Glomerular visceral epithelial cell (primary cell): ENCODE data around the gene MRPS18A.
A peak's percentile ranks its signal among the peaks of the same experiment; 100 is the strongest.

Experiments used
- DNase-seq: peaks from one replicate; pipeline ENCODE4 v3.0.0-alpha.2; 2016; ENCODE audit errors: extremely low spot score

Gene MRPS18A

DNA sequence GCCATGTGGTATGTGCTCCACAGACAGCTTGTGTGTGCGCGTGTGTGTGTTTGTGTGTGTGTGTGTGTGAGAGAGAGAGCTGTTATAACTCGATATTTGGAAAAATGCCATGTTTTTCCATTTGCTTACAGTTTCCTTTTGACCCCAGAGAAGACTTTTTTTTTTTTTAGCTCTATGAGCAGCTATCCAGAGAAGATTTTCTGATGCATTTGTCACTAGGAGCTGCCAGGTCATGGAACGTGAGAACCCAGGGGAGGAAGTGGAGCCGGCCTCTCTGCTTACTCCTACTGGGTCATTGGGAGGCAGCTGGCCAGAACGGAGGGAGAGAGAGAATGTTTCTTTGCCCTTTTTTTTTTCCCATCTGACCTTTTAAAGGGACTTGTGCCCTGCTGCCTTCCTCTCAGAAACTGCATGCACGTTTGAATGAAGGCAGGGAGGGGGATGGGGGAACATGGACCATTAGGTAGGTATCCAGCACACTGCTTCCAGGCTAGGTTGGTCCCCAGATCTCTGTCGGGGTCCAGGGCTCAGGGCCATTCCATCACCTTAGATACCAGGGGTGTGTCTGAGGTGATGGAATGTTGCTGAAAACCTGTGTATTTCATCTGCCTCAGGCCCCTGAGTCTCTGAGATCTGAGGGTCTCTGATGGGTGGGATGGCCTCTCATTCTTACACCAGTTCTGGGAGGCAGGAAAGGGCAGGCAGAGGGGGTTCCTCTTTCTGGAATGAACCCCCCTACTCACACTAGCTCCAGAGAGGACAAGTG, 11.2 kb upstream of the MRPS18A start:
- DNase-seq: peak; percentile 26

DNA sequence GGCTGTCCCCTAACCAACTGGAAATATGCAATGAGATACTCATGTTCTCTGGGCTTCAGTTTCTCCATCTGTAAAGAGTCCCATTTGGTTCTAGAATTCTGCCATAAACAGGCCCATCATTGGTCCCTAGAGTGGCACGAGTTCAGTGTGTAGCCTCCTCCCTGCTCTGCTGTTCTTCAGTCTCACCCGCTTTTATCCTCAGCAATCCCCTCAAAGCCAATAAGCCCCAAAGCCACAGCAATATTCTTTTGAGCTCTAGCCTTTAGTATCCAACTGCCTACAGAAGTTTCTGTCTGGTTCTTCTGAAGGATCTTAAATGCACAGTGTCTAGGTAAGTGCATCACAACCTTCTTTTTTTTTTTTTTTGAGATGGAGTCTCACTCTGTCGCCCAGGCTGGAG, 9.8 kb upstream of the MRPS18A start:
- no peak for DNase-seq

DNA sequence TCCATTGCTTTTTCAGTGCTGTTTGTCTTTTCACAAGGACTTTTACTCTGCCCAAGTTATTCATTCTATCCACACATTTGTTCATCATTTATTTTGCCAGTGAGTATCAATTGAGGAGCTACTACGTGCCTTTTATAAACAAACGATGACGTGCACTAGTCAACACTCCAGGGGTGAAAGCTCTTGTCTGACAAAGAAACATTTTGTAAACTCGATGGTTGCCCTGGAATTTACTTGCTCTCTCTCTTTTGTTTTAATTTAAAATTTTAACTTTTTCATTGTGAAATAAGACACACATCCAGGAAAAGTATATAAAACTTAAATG, 8.3 kb upstream of the MRPS18A start:
- no peak for DNase-seq

GRCh38 chr6:43695215-43695966, 7.8 kb upstream of the MRPS18A start:
- no peak for DNase-seq

- DNase-seq: no peak
Observed at GRCh38 chr6:43689421-43689820, 1.8 kb upstream of the MRPS18A start.

GRCh38 chr6:43687079-43687436, 533 bp downstream of the MRPS18A start:
- no peak for DNase-seq

- no peak for DNase-seq
Observed at GRCh38 chr6:43683708-43684455, 3.7 kb downstream of the MRPS18A start.

DNA sequence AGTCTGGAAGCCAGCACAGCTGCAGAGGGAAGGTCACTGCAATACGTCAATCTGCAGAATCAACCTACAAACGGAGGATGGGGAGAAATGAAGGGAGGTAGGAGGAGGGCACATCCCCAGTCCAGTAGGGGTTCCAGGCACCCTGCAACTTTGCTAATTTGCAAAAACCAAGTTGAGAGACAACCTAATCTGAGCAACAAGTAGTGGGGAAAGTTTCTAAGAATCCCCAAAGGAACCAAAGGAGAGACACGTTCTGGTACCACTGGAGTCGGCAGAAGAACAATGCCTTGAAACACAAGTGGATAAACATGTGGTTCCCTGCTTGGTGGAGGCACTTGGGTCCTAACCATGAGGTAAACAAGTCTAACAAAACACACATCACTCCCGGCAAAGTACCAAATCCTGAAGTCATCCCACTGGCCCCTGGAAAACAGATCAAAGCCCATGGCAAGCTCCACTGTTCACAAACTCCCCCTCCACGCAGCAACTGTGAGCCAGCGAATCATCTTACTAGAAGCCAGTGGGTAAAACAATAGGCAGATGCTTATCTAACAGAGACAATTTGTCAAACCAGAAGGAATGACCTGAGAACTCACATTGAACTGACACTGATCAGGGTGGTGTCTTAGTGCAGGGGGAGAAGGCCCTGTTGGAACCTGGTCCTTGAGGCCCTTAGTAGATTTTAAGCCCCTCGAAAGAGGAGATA, 4.7 kb downstream of the MRPS18A start:
- no peak for DNase-seq

GRCh38 chr6:43681303-43681702, 6.3 kb downstream of the MRPS18A start:
- no peak for DNase-seq

- no peak for DNase-seq
Observed at GRCh38 chr6:43680308-43681200, 7.0 kb downstream of the MRPS18A start.

DNA sequence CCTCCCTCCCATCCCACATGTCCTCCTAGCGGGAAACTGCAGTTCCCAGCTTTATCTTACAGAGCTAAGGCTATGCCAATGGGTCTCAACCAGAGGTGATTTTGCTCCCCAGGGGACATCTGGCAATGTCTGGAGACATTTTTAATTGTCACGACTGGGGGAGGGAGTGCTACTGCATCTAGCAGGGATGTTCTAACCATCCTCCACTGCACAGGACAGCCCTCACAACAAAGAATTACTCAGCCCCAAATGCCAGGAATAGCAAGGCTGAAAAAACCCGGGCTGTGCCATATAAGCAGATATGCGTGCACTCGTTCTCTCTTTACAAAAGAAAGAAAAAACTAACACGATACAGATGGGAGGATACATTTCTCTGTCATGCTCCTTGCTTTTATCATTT, 8.5 kb downstream of the MRPS18A start:
- no peak for DNase-seq

- no peak for DNase-seq
Observed at GRCh38 chr6:43678341-43678740, 9.2 kb downstream of the MRPS18A start.

DNA sequence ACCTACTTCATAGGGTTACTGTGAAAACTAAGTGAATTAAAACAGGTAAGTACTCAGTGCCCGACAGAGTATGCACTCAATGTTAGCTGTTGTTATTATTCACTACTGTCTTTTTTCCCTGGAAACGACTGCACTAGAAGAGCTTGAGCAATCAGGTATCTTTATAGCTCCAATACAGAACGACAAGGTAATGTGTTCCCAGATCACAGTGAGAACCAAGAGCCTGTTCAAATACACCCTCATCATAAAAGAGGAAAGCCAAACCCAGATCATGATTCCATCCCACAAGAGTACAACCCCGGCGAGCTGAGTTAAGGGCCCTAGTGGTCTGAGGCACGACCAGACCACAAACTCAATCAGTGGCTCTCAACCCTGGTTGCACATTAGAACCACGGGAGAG, 9.8 kb downstream of the MRPS18A start:
- no peak for DNase-seq

DNA sequence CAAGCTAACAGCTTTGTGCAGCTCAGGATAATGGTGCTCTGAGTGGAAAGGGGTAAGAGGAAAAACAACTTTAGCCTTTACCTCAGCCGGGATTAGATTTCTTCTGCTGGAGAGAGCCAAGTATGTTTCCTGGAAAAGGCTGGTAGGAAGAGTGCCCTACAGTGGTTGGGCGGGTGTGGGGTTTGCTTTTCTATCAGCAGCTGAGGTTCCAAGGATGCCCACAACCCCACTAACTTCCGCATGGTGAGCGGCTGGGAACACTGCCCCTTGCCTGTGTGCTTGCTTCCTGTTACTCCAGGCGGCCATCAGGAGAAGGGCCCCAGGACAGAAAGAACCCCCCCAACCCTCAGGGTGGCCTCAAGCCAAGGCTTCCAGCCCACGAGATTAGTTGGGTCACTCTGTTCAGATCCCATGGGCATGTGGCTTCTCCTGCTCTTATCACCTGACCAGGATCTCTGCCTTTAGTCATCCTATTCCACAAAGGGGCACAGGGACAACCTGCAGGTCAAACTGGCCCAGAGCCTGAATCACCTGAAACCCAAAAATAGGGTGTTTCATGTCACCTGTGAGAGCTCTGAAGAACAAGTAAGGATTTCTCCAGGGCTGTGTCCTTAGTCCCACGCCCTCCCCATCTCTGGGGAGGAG, 10.5 kb downstream of the MRPS18A start:
- DNase-seq: no peak

GRCh38 chr6:43674921-43675320, 12.7 kb downstream of the MRPS18A start:
- no peak for DNase-seq

GRCh38 chr6:43674291-43674690, 13.3 kb downstream of the MRPS18A start:
- no peak for DNase-seq

GRCh38 chr6:43673444-43674084, 14.0 kb downstream of the MRPS18A start:
- no peak for DNase-seq

- no peak for DNase-seq
Observed at GRCh38 chr6:43671801-43672690, 15.5 kb downstream of the MRPS18A start.
